Suprapubic skin (tissue), 4 donors: ENCODE measurements around the gene VDAC1. TPM values are rescaled to one million over a fixed set of nuclear protein-coding genes. Genes with fewer than 3 reads are reported as not detected.
"Not testable (repeated sequence)": the region's sequence is repeated elsewhere in the genome, so short reads cannot be mapped to it uniquely, and the experiment has no call there.

Source experiments
- DNase-seq, 2 donors: peaks; one replicate each; pipeline ENCODE4 v3.0.0-alpha.2; 2019; ENCODE audit warnings: low spot score in 2 of 2
- H3K27ac ChIP-seq: fragments of 200-600 bp; sonication (generic); one replicate; pipeline ENCODE4 v1.5.1; 2019
- H3K27me3 ChIP-seq: fragments of 200-600 bp; sonication (generic); one replicate; pipeline ENCODE4 v1.5.1; 2019
- H3K36me3 ChIP-seq: fragments of 200-600 bp; sonication (generic); one replicate; pipeline ENCODE4 v1.5.1; 2019
- H3K4me1 ChIP-seq: fragments of 200-600 bp; sonication (generic); one replicate; pipeline ENCODE4 v1.5.1; 2019
- H3K4me3 ChIP-seq: fragments of 200-600 bp; sonication (generic); one replicate; pipeline ENCODE4 v1.5.1; 2019; ENCODE audit warnings: mild to moderate bottlenecking
- H3K9me3 ChIP-seq: fragments of 200-600 bp; sonication (generic); one replicate; pipeline ENCODE4 v1.5.1; 2019
- EP300 ChIP-seq: sonication (generic); formaldehyde crosslinking; IDR thresholded peaks from one replicate; pipeline ENCODE4 v1.6.1; 2017; ENCODE audit warnings: antibody characterized with exemption
- POLR2A ChIP-seq, 2 donors: fragments of 450-650 bp; IDR thresholded peaks; one replicate each; pipeline ENCODE4 v1.6.1; 2017; ENCODE audit warnings: antibody characterized with exemption in 2 of 2, mild to moderate bottlenecking in 2 of 2, moderate library complexity in 2 of 2
- POLR2AphosphoS5 ChIP-seq, 3 donors: sonication (generic); formaldehyde crosslinking; IDR thresholded peaks; one replicate each; pipeline ENCODE4 v1.6.1; 2017; ENCODE audit warnings: antibody characterized with exemption in 3 of 3
- WGBS: methylation state at CpG from one replicate; pipeline ENCODE4 v1.1.5; 2018; 5-methylcytosine and 5-hydroxymethylcytosine counted together
- total RNA-seq, 4 donors: library from RNA; depleted of rRNA; stranded (reverse); fragments of >200 nt; gene quantifications; one replicate each; pipeline ENCODE4 v1.1.0, GENCODE V29; 2016
- TF ChIP-seq, protein P1 (sequence below), 2 donors: fragments of 200-600 bp in 1 of 2; fragments of 450-650 bp in 1 of 2; sonication (generic) in 1 of 2; IDR thresholded peaks; one replicate each; pipeline ENCODE4 v1.5.1; 2016 to 2019; ENCODE audit warnings: antibody characterized with exemption in 2 of 2, mild to moderate bottlenecking in 1 of 2, moderate library complexity in 1 of 2

VDAC1 gene
- total RNA-seq, 4 donors from 2014 or later: 106 to 194 (median 162) TPM

GRCh38 chr5:133939668-133940067, 65.1 kb downstream of the VDAC1 start:
- H3K27ac ChIP-seq: no peak overlapping the region
- H3K27me3 ChIP-seq: no peaks in the 10 kb centered on the region
- no peaks in the 10 kb centered on the region for H3K36me3 ChIP-seq
- no peak overlapping the region for H3K4me3 ChIP-seq
- peaks cover 8% of the 10 kb centered on the region for H3K4me1 ChIP-seq
- H3K9me3 ChIP-seq: no peaks in the 10 kb centered on the region
- TF ChIP-seq POLR2AphosphoS5 (IDR thresholded peaks at IDR 0.05): no peak
- TF ChIP-seq EP300: no peak
- no peak for TF ChIP-seq POLR2A (IDR thresholded peaks at IDR 0.05)
- TF ChIP-seq, protein P1, sequence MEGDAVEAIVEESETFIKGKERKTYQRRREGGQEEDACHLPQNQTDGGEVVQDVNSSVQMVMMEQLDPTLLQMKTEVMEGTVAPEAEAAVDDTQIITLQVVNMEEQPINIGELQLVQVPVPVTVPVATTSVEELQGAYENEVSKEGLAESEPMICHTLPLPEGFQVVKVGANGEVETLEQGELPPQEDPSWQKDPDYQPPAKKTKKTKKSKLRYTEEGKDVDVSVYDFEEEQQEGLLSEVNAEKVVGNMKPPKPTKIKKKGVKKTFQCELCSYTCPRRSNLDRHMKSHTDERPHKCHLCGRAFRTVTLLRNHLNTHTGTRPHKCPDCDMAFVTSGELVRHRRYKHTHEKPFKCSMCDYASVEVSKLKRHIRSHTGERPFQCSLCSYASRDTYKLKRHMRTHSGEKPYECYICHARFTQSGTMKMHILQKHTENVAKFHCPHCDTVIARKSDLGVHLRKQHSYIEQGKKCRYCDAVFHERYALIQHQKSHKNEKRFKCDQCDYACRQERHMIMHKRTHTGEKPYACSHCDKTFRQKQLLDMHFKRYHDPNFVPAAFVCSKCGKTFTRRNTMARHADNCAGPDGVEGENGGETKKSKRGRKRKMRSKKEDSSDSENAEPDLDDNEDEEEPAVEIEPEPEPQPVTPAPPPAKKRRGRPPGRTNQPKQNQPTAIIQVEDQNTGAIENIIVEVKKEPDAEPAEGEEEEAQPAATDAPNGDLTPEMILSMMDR (IDR thresholded peaks at IDR 0.05): no peak
- no peak for DNase-seq
- WGBS: 91% methylated on average over 3 of the region's 3 CpGs

- peak in 1 of 2 donors; percentile 4 for DNase-seq
- Histone ChIP-seq H3K27me3 (no peaks in the 10 kb centered on the region), H3K4me1 (peaks cover 8% of the 10 kb centered on the region), H3K9me3 (no peaks in the 10 kb centered on the region), H3K4me3 (no peak overlapping the region), H3K36me3 (no peaks in the 10 kb centered on the region), H3K27ac (no peak overlapping the region)
- WGBS: 74% methylated on average over 3 of the region's 3 CpGs
- TF ChIP-seq, protein P1 (IDR thresholded peaks at IDR 0.05): no peak
- TF ChIP-seq POLR2AphosphoS5 (IDR thresholded peaks at IDR 0.05) (no peak), EP300 (no peak), POLR2A (IDR thresholded peaks at IDR 0.05) (no peak)
These were observed 65.8 kb downstream of the VDAC1 start for GRCh38 chr5:133938929-133939328.

DNA sequence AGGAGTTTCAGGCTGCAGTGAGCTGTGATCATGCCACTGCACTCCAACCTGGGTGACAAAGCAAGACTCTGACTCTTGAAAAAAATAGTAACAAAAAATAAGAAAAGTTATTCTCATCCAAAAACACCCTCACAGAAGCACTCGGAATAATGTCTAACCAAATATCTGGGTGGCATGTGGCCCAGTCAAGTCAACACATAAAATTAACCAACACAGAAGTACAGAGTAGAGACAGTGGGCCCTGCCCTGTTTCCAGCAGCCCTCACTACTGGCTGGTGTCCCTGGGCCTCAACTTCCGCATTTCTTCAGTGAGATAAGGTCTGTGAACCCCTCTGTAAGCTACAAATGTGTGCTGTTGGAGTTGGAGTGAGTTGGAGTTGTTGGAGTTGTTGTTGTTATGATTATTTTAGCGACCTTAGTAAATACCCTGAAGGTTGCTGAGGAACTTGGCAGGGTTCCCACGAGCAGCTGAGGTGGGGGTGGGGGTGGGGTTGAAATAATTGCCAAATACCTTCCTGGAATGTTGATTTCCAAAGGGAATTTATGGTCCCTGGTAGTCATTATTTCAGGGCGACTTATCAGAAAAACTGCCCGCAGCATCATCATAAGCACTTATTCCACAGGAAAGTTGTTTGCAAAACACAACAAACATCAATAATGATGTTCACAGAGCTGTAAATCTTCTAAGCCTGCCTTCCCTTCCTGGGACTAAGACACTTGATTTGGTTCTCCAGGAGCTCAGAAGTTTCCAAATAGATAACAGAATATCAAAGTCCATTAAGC, 66.5 kb downstream of the VDAC1 start:
- WGBS: 59% methylated on average over 6 of the region's 6 CpGs

DNA sequence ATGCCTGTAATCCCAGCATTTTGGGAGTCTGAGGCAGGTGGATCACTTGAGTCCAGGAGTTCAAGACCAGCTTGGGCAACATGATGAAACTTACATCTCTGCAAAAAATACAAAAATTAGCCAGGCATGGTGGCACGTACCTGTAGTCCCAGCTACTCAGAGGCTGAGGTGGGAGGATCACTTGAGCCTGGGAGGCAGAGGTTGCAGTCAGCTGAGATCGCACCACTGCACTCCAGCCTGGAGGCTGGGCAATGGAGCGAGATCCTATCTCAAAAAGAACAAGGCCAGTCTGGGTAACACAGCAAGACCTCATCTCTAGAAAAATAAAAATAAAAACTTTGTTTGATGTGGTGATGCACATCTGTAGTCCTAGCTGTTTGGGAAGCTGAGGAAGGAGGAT, 67.1 kb downstream of the VDAC1 start:
- 85% methylated on average over 3 of the region's 3 CpGs for WGBS
- H3K36me3 ChIP-seq, H3K27me3 ChIP-seq, H3K4me1 ChIP-seq, H3K9me3 ChIP-seq, H3K27ac ChIP-seq, H3K4me3 ChIP-seq: not testable (repeated sequence)
- peak in 1 of 2 donors; percentile 12 for DNase-seq

More for the DNA sequence above, 66.5 kb downstream of the VDAC1 start:
- peak in 1 of 2 donors; percentile 21 for DNase-seq
- H3K27ac ChIP-seq: no peak overlapping the region
- H3K4me3 ChIP-seq: no peak overlapping the region
- no peaks in the 10 kb centered on the region for H3K9me3 ChIP-seq
- peaks cover 6% of the 10 kb centered on the region for H3K4me1 ChIP-seq
- H3K27me3 ChIP-seq: no peaks in the 10 kb centered on the region
- TF ChIP-seq, protein P1 (IDR thresholded peaks at IDR 0.05): no peak
- no peak for TF ChIP-seq EP300
- no peak for TF ChIP-seq POLR2AphosphoS5 (IDR thresholded peaks at IDR 0.05)
- TF ChIP-seq POLR2A (IDR thresholded peaks at IDR 0.05): no peak
- H3K36me3 ChIP-seq: no peaks in the 10 kb centered on the region

DNA sequence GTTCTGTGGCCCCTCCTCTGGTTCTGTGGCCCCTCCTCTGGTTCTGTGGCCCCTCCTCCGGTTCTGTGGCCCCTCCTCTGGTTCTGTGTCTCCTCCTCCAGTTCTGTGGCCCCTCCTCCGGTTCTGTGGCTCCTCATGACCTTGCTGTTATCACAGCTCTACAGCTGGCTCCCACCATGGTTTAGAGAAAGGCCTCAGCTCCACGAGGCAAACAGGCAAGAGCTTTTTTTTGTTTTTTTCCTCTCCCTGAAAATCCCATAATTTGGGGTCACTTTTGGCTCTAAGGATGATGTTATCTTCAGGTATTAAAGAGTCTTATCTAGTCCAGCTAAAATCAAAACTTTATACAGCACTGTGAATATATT, 68.1 kb downstream of the VDAC1 start:
- no peaks in the 10 kb centered on the region for H3K4me1 ChIP-seq
- DNase-seq: no peak
- no peak for TF ChIP-seq POLR2AphosphoS5 (IDR thresholded peaks at IDR 0.05)
- TF ChIP-seq, protein P1 (IDR thresholded peaks at IDR 0.05): no peak
- TF ChIP-seq EP300: no peak
- TF ChIP-seq POLR2A (IDR thresholded peaks at IDR 0.05): no peak
- H3K9me3 ChIP-seq: no peaks in the 10 kb centered on the region
- H3K27ac ChIP-seq: no peak overlapping the region
- H3K36me3 ChIP-seq: no peaks in the 10 kb centered on the region
- 79% methylated on average over 3 of the region's 3 CpGs for WGBS
- no peak overlapping the region for H3K4me3 ChIP-seq
- H3K27me3 ChIP-seq: no peaks in the 10 kb centered on the region

- not testable (repeated sequence) for H3K4me1 ChIP-seq, H3K36me3 ChIP-seq, DNase-seq, H3K4me3 ChIP-seq, H3K27me3 ChIP-seq, H3K9me3 ChIP-seq, H3K27ac ChIP-seq
- 91% methylated on average over 10 of the region's 10 CpGs for WGBS
These were observed 68.7 kb downstream of the VDAC1 start for GRCh38 chr5:133935991-133936650.
